Thyroid gland (tissue), 4 donors: ENCODE data around the gene CARHSP1. TPM values are rescaled to one million over a fixed set of nuclear protein-coding genes. Genes with fewer than 3 reads are reported as not detected.

ENCODE experiments used
- DNase-seq, 2 donors: peaks; one replicate each; pipeline ENCODE4 v3.0.0-alpha.2; 2019
- H3K27ac ChIP-seq, 3 donors: fragments of 200-600 bp; sonication (generic); 1 replicate in 2 of 3; 2 replicates in 1 of 3; pipeline ENCODE4 v1.5.1; 2016 to 2019; ENCODE audit warnings: mild to moderate bottlenecking in 1 of 3, moderate library complexity in 1 of 3
- H3K27me3 ChIP-seq: fragments of 200-600 bp; sonication (generic); one replicate; pipeline ENCODE4 v1.5.1; 2019
- H3K36me3 ChIP-seq, 2 donors: fragments of 200-600 bp; sonication (generic); one replicate each; pipeline ENCODE4 v1.5.1; 2016 to 2019
- H3K4me1 ChIP-seq, 2 donors: fragments of 200-600 bp; sonication (generic); one replicate each; pipeline ENCODE4 v1.5.1; 2017 to 2019
- H3K4me3 ChIP-seq, 3 donors: fragments of 200-600 bp; sonication (generic); replicated peaks in 1 of 3; 1 replicate in 2 of 3; 2 replicates in 1 of 3; pipeline ENCODE4 v1.5.1; 2016; ENCODE audit warnings: mild to moderate bottlenecking in 1 of 3
- H3K9me3 ChIP-seq: fragments of 200-600 bp; sonication (generic); one replicate; pipeline ENCODE4 v1.5.1; 2017
- POLR2A ChIP-seq, 2 donors: fragments of 450-650 bp; IDR thresholded peaks; one replicate each; pipeline ENCODE4 v1.6.1; 2017; ENCODE audit warnings: antibody characterized with exemption in 2 of 2, mild to moderate bottlenecking in 2 of 2, moderate library complexity in 1 of 2
- WGBS, 2 donors: methylation state at CpG; one replicate each; pipeline ENCODE4 v1.1.5; 2017; 5-methylcytosine and 5-hydroxymethylcytosine counted together
- intact Hi-C: fragments of 100-400 bp; cut with DNase I; formaldehyde crosslinking; loops from one replicate; pipeline ENCODE4 v1.15.1; 2023
- total RNA-seq, 4 donors: library from RNA; depleted of rRNA; stranded (reverse); fragments of >200 nt; gene quantifications; one replicate each; pipeline ENCODE4 v1.2.3, GENCODE V29; 2016
- TF ChIP-seq, protein P1 (sequence below), 6 experiments: fragments of 200-600 bp in 3 of 6; fragments of 450-650 bp in 3 of 6; sonication (generic) in 3 of 6; IDR thresholded peaks; one replicate each; pipeline ENCODE4 v1.5.1; 2016 to 2019; ENCODE audit warnings: antibody characterized with exemption in 6 of 6, mild to moderate bottlenecking in 2 of 6, inconsistent platforms in 1 of 6, moderate library complexity in 1 of 6

CARHSP1 gene
- total RNA-seq, 4 donors from 2014 or later: 43.4 to 67.5 (median 61.1) TPM

DNA sequence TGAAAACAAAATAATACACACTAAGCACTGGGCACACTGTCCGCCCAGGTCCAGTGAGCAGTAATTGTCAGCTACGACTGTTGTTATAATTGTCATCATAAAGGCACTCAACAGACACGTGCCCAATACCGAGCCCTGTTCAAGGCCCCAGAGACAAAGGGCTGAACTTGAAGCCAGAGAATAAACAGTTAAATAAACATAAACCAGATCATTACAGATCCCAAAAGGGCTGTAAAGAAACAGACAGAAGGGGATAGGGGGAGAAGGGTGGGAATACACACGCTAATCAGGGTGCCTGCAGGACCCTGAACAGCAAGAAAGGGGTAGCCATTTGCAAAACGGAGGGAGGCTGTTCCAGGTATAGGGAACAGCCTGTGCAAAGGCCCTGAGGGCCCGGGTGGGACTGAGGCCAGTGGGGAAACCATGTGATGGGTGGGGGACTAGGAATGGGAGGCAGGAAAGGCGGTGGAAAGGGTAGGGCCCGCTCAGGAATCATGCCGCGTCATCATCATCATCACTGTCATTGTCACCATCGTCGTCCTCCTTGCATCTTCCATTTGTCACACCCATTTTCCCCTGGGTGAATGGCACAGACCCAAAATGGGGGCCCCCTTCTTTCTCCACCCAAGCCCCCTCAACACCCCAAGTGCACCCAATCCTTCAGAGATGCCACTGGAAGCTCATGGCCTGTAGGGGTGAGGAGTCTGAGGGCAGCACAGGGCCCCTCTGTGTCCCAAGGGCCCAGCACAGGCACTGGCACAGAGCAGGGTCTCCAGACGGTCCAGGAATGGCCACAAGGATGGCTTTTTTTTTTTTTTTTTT is 6.3 kb downstream of the CARHSP1 start:
- H3K27me3 ChIP-seq: no peaks in the 10 kb centered on the region
- intact Hi-C loops: no loop called here
- H3K27ac ChIP-seq: peak overlapping the region in 2 of 3 donors; percentile 1 to 38
- no peak for DNase-seq
- WGBS, 2 donors: 80 to 85% methylated on average over 14 of the region's 14 CpGs
- no peaks in the 10 kb centered on the region for H3K9me3 ChIP-seq
- TF ChIP-seq POLR2A (IDR thresholded peaks at IDR 0.05): no peak
- peaks cover 0 to 6% of the 10 kb centered on the region in 2 donors for H3K36me3 ChIP-seq
- H3K4me3 ChIP-seq: no peak overlapping the region
- H3K4me1 ChIP-seq: peaks cover 29 to 51% of the 10 kb centered on the region in 2 donors

DNA sequence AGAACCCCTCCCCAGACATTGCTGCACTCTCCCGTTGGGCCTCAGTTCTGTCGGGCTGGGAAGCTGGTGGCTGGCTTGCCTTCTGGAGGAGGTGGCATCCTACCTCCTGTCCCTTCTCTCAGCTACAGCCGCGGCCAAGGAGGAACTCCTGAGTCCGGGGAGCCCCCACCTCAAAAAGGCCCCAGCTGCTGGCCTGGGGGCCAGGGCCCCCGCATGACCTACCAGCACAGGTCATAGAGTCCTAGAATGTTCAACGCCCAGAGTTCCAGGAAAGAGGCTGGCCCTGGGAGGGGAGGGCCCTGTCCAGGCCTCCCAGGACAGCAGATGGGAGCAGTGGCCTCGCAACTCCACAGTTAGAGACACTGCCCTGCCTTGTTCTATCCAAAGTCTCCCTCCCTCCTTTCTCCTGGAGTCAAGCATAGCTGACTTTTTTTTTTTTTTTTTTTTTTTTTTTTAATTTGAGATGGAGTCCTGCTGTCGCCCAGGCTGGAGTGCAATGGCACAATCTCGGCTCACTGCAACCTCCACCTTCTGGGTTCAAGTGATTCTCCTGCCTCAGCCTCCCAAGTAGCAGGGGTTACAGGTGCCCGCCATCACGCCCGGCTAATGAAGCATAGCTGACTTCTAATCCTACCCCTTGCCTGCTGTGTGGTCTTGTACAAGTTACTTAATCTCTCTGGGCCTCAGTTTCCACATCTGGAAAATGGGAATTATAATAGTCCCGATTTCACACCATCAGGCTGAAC is 7.1 kb downstream of the CARHSP1 start:
- Histone ChIP-seq H3K4me1 (peaks cover 21 to 43% of the 10 kb centered on the region in 2 donors), H3K4me3 (no peak overlapping the region), H3K9me3 (no peaks in the 10 kb centered on the region), H3K27ac (peak overlapping the region in 2 of 3 donors; percentile 1 to 38), H3K27me3 (no peaks in the 10 kb centered on the region), H3K36me3 (peaks cover 0 to 6% of the 10 kb centered on the region in 2 donors)
- intact Hi-C loops: no loop called here
- TF ChIP-seq POLR2A (IDR thresholded peaks at IDR 0.05): no peak
- TF ChIP-seq, protein P1, sequence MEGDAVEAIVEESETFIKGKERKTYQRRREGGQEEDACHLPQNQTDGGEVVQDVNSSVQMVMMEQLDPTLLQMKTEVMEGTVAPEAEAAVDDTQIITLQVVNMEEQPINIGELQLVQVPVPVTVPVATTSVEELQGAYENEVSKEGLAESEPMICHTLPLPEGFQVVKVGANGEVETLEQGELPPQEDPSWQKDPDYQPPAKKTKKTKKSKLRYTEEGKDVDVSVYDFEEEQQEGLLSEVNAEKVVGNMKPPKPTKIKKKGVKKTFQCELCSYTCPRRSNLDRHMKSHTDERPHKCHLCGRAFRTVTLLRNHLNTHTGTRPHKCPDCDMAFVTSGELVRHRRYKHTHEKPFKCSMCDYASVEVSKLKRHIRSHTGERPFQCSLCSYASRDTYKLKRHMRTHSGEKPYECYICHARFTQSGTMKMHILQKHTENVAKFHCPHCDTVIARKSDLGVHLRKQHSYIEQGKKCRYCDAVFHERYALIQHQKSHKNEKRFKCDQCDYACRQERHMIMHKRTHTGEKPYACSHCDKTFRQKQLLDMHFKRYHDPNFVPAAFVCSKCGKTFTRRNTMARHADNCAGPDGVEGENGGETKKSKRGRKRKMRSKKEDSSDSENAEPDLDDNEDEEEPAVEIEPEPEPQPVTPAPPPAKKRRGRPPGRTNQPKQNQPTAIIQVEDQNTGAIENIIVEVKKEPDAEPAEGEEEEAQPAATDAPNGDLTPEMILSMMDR (IDR thresholded peaks at IDR 0.05): no peak
- 84 to 85% methylated on average over 11 to 12 of the region's 14 CpGs for WGBS, 2 donors
- DNase-seq: no peak

DNA sequence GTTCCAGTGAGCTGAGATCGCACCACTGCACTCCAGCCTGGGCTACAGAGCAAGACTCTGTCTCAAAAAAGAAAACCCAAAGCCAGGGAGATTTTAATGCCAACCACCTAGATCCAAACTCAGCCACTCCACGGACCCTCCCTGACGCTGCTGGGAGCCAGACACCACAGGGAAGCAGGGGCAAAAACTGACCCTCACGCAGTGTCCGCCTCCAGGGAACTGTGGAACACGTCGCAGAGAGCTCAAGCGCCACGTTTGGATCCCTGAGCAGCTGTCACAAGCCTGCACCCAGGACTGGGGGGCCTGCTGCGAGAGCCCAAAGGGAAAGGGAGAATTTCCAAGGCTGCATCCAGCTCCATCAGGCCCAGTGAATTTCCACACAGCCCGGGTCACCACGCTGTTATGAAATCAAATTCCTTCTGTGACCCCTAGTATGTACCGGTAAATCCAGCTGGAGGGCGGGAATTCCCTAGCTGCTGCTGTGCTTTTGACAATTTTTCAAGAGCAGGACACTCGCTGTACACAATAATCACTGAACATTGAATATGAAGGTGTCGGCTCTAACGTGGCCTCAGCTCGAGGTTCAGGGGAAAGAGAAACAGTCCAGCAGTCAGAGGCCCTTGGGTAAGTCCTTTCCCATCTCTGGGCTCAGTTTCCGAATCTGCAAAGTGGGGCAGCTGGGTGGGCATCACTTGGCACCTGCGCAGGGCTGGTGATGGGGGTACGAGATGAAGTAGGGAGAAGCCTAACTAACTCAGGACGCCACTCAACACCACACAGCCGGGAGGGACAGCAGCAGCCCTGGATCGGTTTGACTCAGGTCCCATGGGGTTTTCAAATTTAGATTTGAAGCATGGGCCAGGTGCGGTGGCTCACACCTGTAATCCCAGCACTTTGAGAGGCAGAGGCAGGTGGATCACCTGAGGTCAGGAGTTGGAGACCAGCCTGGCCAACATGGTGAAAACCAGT is 8.6 kb downstream of the CARHSP1 start:
- DNase-seq: no peak
- H3K36me3 ChIP-seq: peaks cover 0 to 10% of the 10 kb centered on the region in 2 donors
- no peak for TF ChIP-seq POLR2A (IDR thresholded peaks at IDR 0.05)
- TF ChIP-seq, protein P1 (IDR thresholded peaks at IDR 0.05): no peak
- peaks cover 15 to 28% of the 10 kb centered on the region in 2 donors for H3K4me1 ChIP-seq
- no peaks in the 10 kb centered on the region for H3K27me3 ChIP-seq
- H3K27ac ChIP-seq: peak overlapping the region in 1 of 3 donors; percentile 18
- no peak overlapping the region for H3K4me3 ChIP-seq
- intact Hi-C loops: no loop called here
- no peaks in the 10 kb centered on the region for H3K9me3 ChIP-seq
- WGBS, 2 donors: 74% methylated on average over 15 to 25 of the region's 25 CpGs

DNA sequence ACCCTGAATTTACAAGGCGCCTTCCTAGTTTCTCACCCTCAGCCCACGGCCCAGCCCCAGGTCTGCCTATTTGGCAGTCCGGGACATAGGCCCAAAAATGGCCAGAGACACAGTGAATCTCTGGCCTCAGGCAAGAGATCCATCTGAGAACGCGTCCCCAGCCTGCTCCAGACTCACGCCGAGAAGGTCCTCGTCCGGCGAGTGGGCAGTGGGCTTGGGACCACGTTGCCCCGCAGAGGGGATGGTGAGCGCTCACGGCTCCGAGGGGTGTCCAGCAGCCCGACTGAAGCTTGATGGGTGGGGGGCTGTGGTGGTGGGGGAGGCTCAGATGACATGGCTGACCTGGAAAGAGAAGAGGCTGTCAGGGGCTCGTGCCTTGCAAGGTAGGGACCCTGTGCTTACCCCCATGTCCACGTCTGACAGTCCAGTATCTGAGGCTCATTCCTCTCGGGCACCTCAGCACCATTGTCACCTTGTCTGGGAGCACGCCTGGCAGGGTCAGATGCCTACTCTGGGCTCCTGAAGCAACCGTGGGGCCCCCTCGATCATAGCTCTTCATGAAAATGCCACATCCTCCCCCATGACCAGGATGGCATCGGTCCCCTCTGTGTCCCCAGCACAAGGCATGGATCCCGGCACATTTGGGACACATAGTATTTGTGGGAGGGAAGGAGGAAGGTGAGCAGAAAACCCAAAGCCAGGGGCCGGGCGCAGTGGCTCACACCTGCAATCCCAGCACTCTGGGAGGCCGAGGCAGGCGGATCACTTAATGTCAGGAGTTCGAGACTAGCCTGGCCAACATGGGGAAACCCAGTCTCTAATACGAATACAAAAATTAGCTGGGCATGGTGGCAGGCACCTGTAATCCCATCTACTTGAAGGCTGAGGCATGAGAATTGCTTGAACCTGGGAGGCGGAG is 9.6 kb downstream of the CARHSP1 start:
- intact Hi-C loops: no loop called here
- 94 to 95% methylated on average over 29 to 30 of the region's 31 CpGs for WGBS, 2 donors
- no peaks in the 10 kb centered on the region for H3K27me3 ChIP-seq
- H3K27ac ChIP-seq: no peak overlapping the region
- peaks cover 0 to 15% of the 10 kb centered on the region in 2 donors for H3K36me3 ChIP-seq
- DNase-seq: no peak
- peaks cover 11 to 21% of the 10 kb centered on the region in 2 donors for H3K4me1 ChIP-seq
- H3K9me3 ChIP-seq: no peaks in the 10 kb centered on the region
- TF ChIP-seq, protein P1 (IDR thresholded peaks at IDR 0.05): no peak
- no peak for TF ChIP-seq POLR2A (IDR thresholded peaks at IDR 0.05)
- H3K4me3 ChIP-seq: no peak overlapping the region
